ENCODE results near the gene PAQR9. TPM values are rescaled to one million over a fixed set of nuclear protein-coding genes. Genes with fewer than 3 reads are reported as not detected.

PAQR9 gene
- total RNA-seq, 1 donor from 2014 or later, result not detected

GRCh38 chr3:142943870-142944269 is 19.6 kb downstream of the PAQR9 start:
- no peak overlapping the region for H3K4me3 ChIP-seq
- ATAC-seq (no peak), DNase-seq (no peak)
- peaks cover 18% of the 10 kb centered on the region for H3K27me3 ChIP-seq (ENCODE audit: low read depth)
- intact Hi-C loops (cut with DNase I), result no loop called here
- TF ChIP-seq CTCF (IDR thresholded peaks at IDR 0.05), result no peak
- H3K36me3 ChIP-seq, result no peaks in the 10 kb centered on the region
- no peaks in the 10 kb centered on the region for H3K4me1 ChIP-seq
- no peak overlapping the region for H3K27ac ChIP-seq
- no peaks in the 10 kb centered on the region for H3K9me3 ChIP-seq

GRCh38 chr3:142943349-142943748 is 20.1 kb downstream of the PAQR9 start:
- DNase-seq, result no peak
- Histone ChIP-seq H3K4me3 (no peak overlapping the region), H3K9me3 (no peaks in the 10 kb centered on the region), H3K27me3 (ENCODE audit: low read depth) (peaks cover 14% of the 10 kb centered on the region), H3K4me1 (no peaks in the 10 kb centered on the region), H3K36me3 (no peaks in the 10 kb centered on the region), H3K27ac (no peak overlapping the region)
- no peak for ATAC-seq
- TF ChIP-seq CTCF (IDR thresholded peaks at IDR 0.05), result no peak
- intact Hi-C loops (cut with DNase I), result no loop called here

GRCh38 chr3:142941373-142942123 is 21.9 kb downstream of the PAQR9 start:
- Histone ChIP-seq H3K9me3 (no peaks in the 10 kb centered on the region), H3K27ac (no peak overlapping the region), H3K4me3 (no peak overlapping the region), H3K36me3 (no peaks in the 10 kb centered on the region), H3K27me3 (ENCODE audit: low read depth) (no peaks in the 10 kb centered on the region), H3K4me1 (no peaks in the 10 kb centered on the region)
- DNase-seq (no peak), ATAC-seq (no peak)
- intact Hi-C loops (cut with DNase I), result no loop called here
- TF ChIP-seq CTCF (IDR thresholded peaks at IDR 0.05), result no peak

- Histone ChIP-seq H3K27me3 (ENCODE audit: low read depth) (peaks cover 4% of the 10 kb centered on the region), H3K9me3 (no peaks in the 10 kb centered on the region), H3K27ac (no peak overlapping the region), H3K4me1 (no peaks in the 10 kb centered on the region), H3K4me3 (no peak overlapping the region), H3K36me3 (no peaks in the 10 kb centered on the region)
- intact Hi-C loops (cut with DNase I), result no loop called here
- DNase-seq (no peak), ATAC-seq (no peak)
- TF ChIP-seq CTCF (IDR thresholded peaks at IDR 0.05), result no peak
Observed at GRCh38 chr3:142940472-142940871, 23.0 kb downstream of the PAQR9 start.

GRCh38 chr3:142940000-142940399 is 23.5 kb downstream of the PAQR9 start:
- ATAC-seq, result no peak
- no peak overlapping the region for H3K27ac ChIP-seq
- intact Hi-C loops (cut with DNase I), result no loop called here
- no peak for TF ChIP-seq CTCF (IDR thresholded peaks at IDR 0.05)
- H3K9me3 ChIP-seq, result no peaks in the 10 kb centered on the region
- no peaks in the 10 kb centered on the region for H3K36me3 ChIP-seq
- no peak overlapping the region for H3K4me3 ChIP-seq
- H3K4me1 ChIP-seq, result no peaks in the 10 kb centered on the region
- H3K27me3 ChIP-seq (ENCODE audit: low read depth), result peaks cover 4% of the 10 kb centered on the region
- no peak for DNase-seq
